IMR-90 (cell line): ENCODE data around the gene EXOC2. TPM values are rescaled to one million over a fixed set of nuclear protein-coding genes. Genes with fewer than 3 reads are reported as not detected.

Experiments used
- ATAC-seq: fragments of 200-7000 bp; cut with Tn5 transposase; 2 replicates; pipeline ENCODE4 v1.9.1; 2020; ENCODE audit warnings: low read depth, mild to moderate bottlenecking, moderate library complexity
- BruUV-seq: library from RNA; stranded (reverse); fragments of 400-500 nt; replicated peaks from 2 replicates; lab custom pipeline; 2021; lab: Mats Ljungman, UMichigan
- CTCF ChIA-PET: fragments of 300-600 bp; formaldehyde crosslinking; extraction: SDS; loops from one replicate; lab custom pipeline; 2021; ENCODE audit warnings: antibody characterized with exemption; lab: Yijun Ruan, JAX
- POLR2A ChIA-PET: fragments of 300-600 bp; sonication (Branson Sonifier 250); formaldehyde crosslinking; loops from one replicate; lab custom pipeline; 2022; ENCODE audit warnings: antibody characterized with exemption; ENCODE audit not compliant: unreplicated experiment; lab: Charles Lee
- DNase-seq: peaks from one replicate; pipeline ENCODE4 v3.0.0; 2013
- H2AFZ ChIP-seq: replicated peaks from 2 replicates; pipeline ENCODE3; 2013; ENCODE audit warnings: low read length, mild to moderate bottlenecking; ENCODE audit not compliant: poor library complexity
- H2AK5ac ChIP-seq: 2 replicates; pipeline ENCODE4 v1.6.1; 2013; ENCODE audit warnings: low read depth, low read length, inconsistent platforms
- H2AK9ac ChIP-seq: replicated peaks from 2 replicates; pipeline ENCODE3; 2013; ENCODE audit warnings: mild to moderate bottlenecking, low read depth, low read length, moderate library complexity; ENCODE audit not compliant: poor library complexity
- H2BK120ac ChIP-seq: 2 replicates; pipeline ENCODE4 v1.6.1; 2013; ENCODE audit warnings: low read depth, low read length, inconsistent platforms
- H2BK15ac ChIP-seq: 3 replicates; pipeline ENCODE4 v1.6.1; 2013; ENCODE audit warnings: low read depth, low read length, inconsistent platforms
- H2BK20ac ChIP-seq: 2 replicates; pipeline ENCODE4 v1.6.1; 2013; ENCODE audit warnings: low read depth, mild to moderate bottlenecking, inconsistent platforms, low read length, moderate library complexity
- H2BK5ac ChIP-seq: 2 replicates; pipeline ENCODE4 v1.6.1; 2013; ENCODE audit warnings: mild to moderate bottlenecking, low read depth, low read length, inconsistent platforms; ENCODE audit not compliant: poor library complexity, severe bottlenecking
- H3K14ac ChIP-seq: replicated peaks from 2 replicates; pipeline ENCODE4 v1.6.1; 2013; ENCODE audit warnings: low read depth, low read length, inconsistent platforms
- H3K18ac ChIP-seq: 2 replicates; pipeline ENCODE4 v1.6.1; 2013; ENCODE audit warnings: low read depth, low read length, control low read depth
- H3K23ac ChIP-seq: 2 replicates; pipeline ENCODE4 v1.6.1; 2013; ENCODE audit warnings: low read depth, low read length, inconsistent platforms
- H3K27ac ChIP-seq: 2 replicates; pipeline ENCODE4 v1.5.1; 2013; ENCODE audit warnings: mild to moderate bottlenecking, control low read depth, low read length; ENCODE audit not compliant: insufficient read depth
- H3K27me3 ChIP-seq: 2 replicates; pipeline ENCODE4 v1.6.1; 2013; ENCODE audit warnings: low read length; ENCODE audit not compliant: control insufficient read depth, insufficient read depth
- H3K36me3 ChIP-seq: 2 replicates; pipeline ENCODE4 v1.6.1; 2013; ENCODE audit warnings: low read length, mixed read lengths; ENCODE audit not compliant: control insufficient read depth, insufficient read depth
- H3K4ac ChIP-seq: 2 replicates; pipeline ENCODE4 v1.6.1; 2013; ENCODE audit warnings: low read depth, low read length, inconsistent platforms
- H3K4me1 ChIP-seq: 2 replicates; pipeline ENCODE4 v1.6.1; 2013; ENCODE audit warnings: low read length, mixed read lengths; ENCODE audit not compliant: control insufficient read depth, insufficient read depth
- H3K4me2 ChIP-seq: 2 replicates; pipeline ENCODE4 v1.6.1; 2013; ENCODE audit warnings: low read depth, mild to moderate bottlenecking, control low read depth, low read length, moderate library complexity
- H3K4me3 ChIP-seq: 2 replicates; pipeline ENCODE4 v1.5.1; 2013; ENCODE audit warnings: low read depth, mild to moderate bottlenecking, control low read depth, low read length, moderate library complexity; ENCODE audit not compliant: insufficient read depth
- H3K56ac ChIP-seq: 2 replicates; pipeline ENCODE4 v1.6.1; 2013; ENCODE audit warnings: low read length, inconsistent platforms; ENCODE audit not compliant: insufficient read depth; ENCODE audit errors: extremely low read depth
- H3K79me1 ChIP-seq, 2 experiments: 2 replicates each; pipeline ENCODE4 v1.6.1; 2013; ENCODE audit warnings: low read length in 2 of 2, inconsistent platforms in 1 of 2, low read depth in 1 of 2
- H3K9ac ChIP-seq: 2 replicates; pipeline ENCODE4 v1.6.1; 2013; ENCODE audit warnings: low read depth, low read length, control low read depth
- H3K9me1 ChIP-seq: 2 replicates; pipeline ENCODE4 v1.6.1; 2013; ENCODE audit warnings: low read length, inconsistent platforms; ENCODE audit not compliant: insufficient read depth
- H3K9me3 ChIP-seq: 2 replicates; pipeline ENCODE4 v1.6.1; 2013; ENCODE audit warnings: low read length; ENCODE audit not compliant: control insufficient read depth, insufficient read depth
- H4K20me1 ChIP-seq: 2 replicates; pipeline ENCODE4 v1.6.1; 2013; ENCODE audit warnings: low read length, inconsistent platforms; ENCODE audit not compliant: insufficient read depth
- H4K5ac ChIP-seq: 2 replicates; pipeline ENCODE4 v1.6.1; 2013; ENCODE audit warnings: mild to moderate bottlenecking, low read depth, low read length, control low read depth
- H4K8ac ChIP-seq, 2 experiments: 2 replicates each; pipeline ENCODE4 v1.6.1; 2013; ENCODE audit warnings: low read depth in 2 of 2, low read length in 2 of 2, control low read depth in 1 of 2, inconsistent platforms in 1 of 2
- H4K91ac ChIP-seq: 2 replicates; pipeline ENCODE4 v1.6.1; 2013; ENCODE audit warnings: low read depth, low read length, inconsistent platforms; ENCODE audit not compliant: insufficient read depth
- CEBPB ChIP-seq: IDR thresholded peaks from 2 replicates; pipeline ENCODE4 v1.6.1; 2012; ENCODE audit warnings: low read depth, low read length, improper control_type of control experiment
- CHD1 ChIP-seq: IDR thresholded peaks from 2 replicates; pipeline ENCODE4 v1.6.1; 2012; ENCODE audit warnings: low read depth, low read length, improper control_type of control experiment
- CTCF ChIP-seq: conservative IDR thresholded peaks from 2 replicates; pipeline ENCODE4 v1.5.1; 2012; ENCODE audit warnings: mild to moderate bottlenecking, low read depth, low read length, improper control_type of control experiment
- MAZ ChIP-seq: IDR thresholded peaks from 2 replicates; pipeline ENCODE4 v1.6.1; 2012; ENCODE audit warnings: low read depth, mild to moderate bottlenecking, low read length, improper control_type of control experiment, moderate library complexity, borderline replicate concordance
- MXI1 ChIP-seq: IDR thresholded peaks from 2 replicates; pipeline ENCODE4 v1.6.1; 2012; ENCODE audit warnings: low read depth, mild to moderate bottlenecking, low read length, moderate library complexity, borderline replicate concordance
- NFE2L2 ChIP-seq: fragments of 150-350 bp; IDR thresholded peaks from 2 replicates; pipeline ENCODE4 v1.6.1; 2016; ENCODE audit warnings: low read depth, mild to moderate bottlenecking, low read length
- POLR2A ChIP-seq: IDR thresholded peaks from 2 replicates; pipeline ENCODE4 v1.6.1; 2012; ENCODE audit warnings: mild to moderate bottlenecking, low read depth, low read length
- RAD21 ChIP-seq: IDR thresholded peaks from 2 replicates; pipeline ENCODE4 v1.6.1; 2012; ENCODE audit warnings: low read length, improper control_type of control experiment
- RCOR1 ChIP-seq: IDR thresholded peaks from 2 replicates; pipeline ENCODE4 v1.6.1; 2012; ENCODE audit warnings: mild to moderate bottlenecking, low read length, improper control_type of control experiment; ENCODE audit not compliant: insufficient replicate concordance
- RFX5 ChIP-seq: IDR thresholded peaks from 2 replicates; pipeline ENCODE4 v1.8.0; 2012; ENCODE audit warnings: low read depth, mild to moderate bottlenecking, low read length, moderate library complexity
- SMC3 ChIP-seq: fragments of 150-350 bp; IDR thresholded peaks from 2 replicates; pipeline ENCODE4 v1.6.1; 2016; ENCODE audit warnings: low read depth, mild to moderate bottlenecking, antibody characterized with exemption, low read length, moderate library complexity
- USF2 ChIP-seq: fragments of 150-350 bp; IDR thresholded peaks from 2 replicates; pipeline ENCODE4 v1.6.1; 2017; ENCODE audit warnings: mild to moderate bottlenecking, antibody characterized with exemption, low read length, low read depth
- WGBS, 2 experiments: methylation state at CpG; one replicate each; pipeline versions ENCODE4 v1.1.5 to v1.1.7; 2013; ENCODE audit warnings: missing lambda C conversion rate in 2 of 2; ENCODE audit not compliant: insufficient read length in 1 of 2; ENCODE audit errors: extremely low coverage in 2 of 2; 5-methylcytosine and 5-hydroxymethylcytosine counted together
- dilution Hi-C: fragments of 300-500 bp; cut with HindIII; formaldehyde crosslinking; loops from one replicate; pipeline ENCODE4 v1.14.3; 2018; ENCODE audit warnings: low sequenced_read_pairs; ENCODE audit not compliant: unreplicated experiment
- in situ Hi-C: fragments of 300-500 bp; cut with MboI; formaldehyde crosslinking; loops from 3 replicates; pipeline ENCODE4 v1.14.3; 2019; ENCODE audit warnings: low sequenced_read_pairs, inconsistent platforms, mixed read lengths
- intact Hi-C: fragments of 100-400 bp; cut with micrococcal nuclease; formaldehyde crosslinking; loops from 2 replicates; pipeline ENCODE4 v1.10.0; 2022
- polyA plus RNA-seq, 3 experiments: library from polyadenylated mRNA; depleted of rRNA; stranded (reverse); fragments of >200 nt; gene quantifications; 2 replicates each; pipeline ENCODE4 v1.2.3, GENCODE V29; 2012; ENCODE audit warnings: low replicate concordance in 1 of 3
- total RNA-seq: library from RNA; depleted of rRNA; stranded (reverse); fragments of >200 nt; gene quantifications from 2 replicates; pipeline ENCODE4 v1.2.3, GENCODE V29; 2012

Gene EXOC2
- total and polyA plus RNA-seq, 2 of the 4 experiments (the other 2 are of a cell fraction): 13.1 to 37.3 TPM

- Histone ChIP-seq H3K9ac (no peak overlapping the region), H4K91ac (no peak overlapping the region), H2AFZ (no peak overlapping the region), H4K8ac (no peak overlapping the region), H3K23ac (no peak overlapping the region), H3K4me2 (no peak overlapping the region), H3K4me1 (no peaks in the 10 kb centered on the region), H3K9me3 (no peaks in the 10 kb centered on the region), H3K4ac (no peak overlapping the region), H4K5ac (no peak overlapping the region), H2BK5ac (no peak overlapping the region), H2BK120ac (no peak overlapping the region), H2BK15ac (no peak overlapping the region), H2AK9ac (no peak overlapping the region), H3K18ac (no peak overlapping the region), H3K4me3 (no peak overlapping the region), H4K20me1 (no peaks in the 10 kb centered on the region), H2BK20ac (no peak overlapping the region), H3K79me1 (peaks cover 0 to 3% of the 10 kb centered on the region in 2 experiments; a peak in 2 of 4 replicates), H3K56ac (no peak overlapping the region), H3K27ac (no peak overlapping the region), H2AK5ac (no peak overlapping the region), H3K14ac (no peak overlapping the region), H3K27me3 (no peaks in the 10 kb centered on the region), H3K36me3 (peaks cover 9% of the 10 kb centered on the region; the same call in 1 of the 2 replicates), H3K9me1 (peaks cover 1% of the 10 kb centered on the region; the same call in 1 of the 2 replicates)
- POLR2A ChIA-PET: no interaction called here
- intact Hi-C loops (loop anchor here (10.0 kb wide), 1 partner anchor 213 kb away; the partner anchor contains the start of gene DUSP22), dilution Hi-C loops (no loop called here), in situ Hi-C loops (no loop called here)
- CTCF ChIA-PET: no interaction called here
- no CpG with 5 or more reads among the region's 9 CpGs for WGBS, 2 experiments
- TF ChIP-seq SMC3: no peak
- TF ChIP-seq NFE2L2: no peak
- no peak for TF ChIP-seq MXI1
- TF ChIP-seq CHD1: no peak
- TF ChIP-seq POLR2A: no peak
- TF ChIP-seq USF2: no peak
- TF ChIP-seq CEBPB: no peak
- TF ChIP-seq RAD21: no peak
- TF ChIP-seq RCOR1: no peak
- no peak for TF ChIP-seq CTCF
- TF ChIP-seq MAZ: no peak
- TF ChIP-seq RFX5: no peak
- DNase-seq: no peak
- no peak for ATAC-seq
- BruUV-seq: no TSS peak
Measured at GRCh38 chr6:508006-508405, 184.9 kb downstream of the EXOC2 start.
